GM12878 (cell line): ENCODE measurements around the gene IBTK. TPM values are rescaled to one million over a fixed set of nuclear protein-coding genes. Genes with fewer than 3 reads are reported as not detected.

Experiments
- BACH1 ChIP-seq: fragments of 450-650 bp; IDR thresholded peaks from 2 replicates; pipeline ENCODE4 v1.6.1; 2017; ENCODE audit warnings: mild to moderate bottlenecking, borderline replicate concordance
- HSF1 ChIP-seq: fragments of 150-350 bp; IDR thresholded peaks from 2 replicates; pipeline ENCODE4 v1.6.1; 2014; ENCODE audit warnings: mild to moderate bottlenecking, low read depth, low read length
- NBN ChIP-seq: fragments of 450-650 bp; IDR thresholded peaks from 2 replicates; pipeline ENCODE4 v1.6.1; 2016
- PAX8 ChIP-seq: fragments of 450-650 bp; IDR thresholded peaks from 2 replicates; pipeline ENCODE4 v1.6.1; 2017; ENCODE audit warnings: mild to moderate bottlenecking, moderate library complexity
- RELA ChIP-seq: fragments of 450-650 bp; IDR thresholded peaks from 2 replicates; pipeline ENCODE4 v1.8.0; 2014; ENCODE audit warnings: borderline replicate concordance; ENCODE audit not compliant: partially characterized antibody
- STAT1 ChIP-seq: fragments of 450-650 bp; conservative IDR thresholded peaks from 2 replicates; pipeline ENCODE4 v1.6.1; 2014; ENCODE audit warnings: antibody characterized with exemption, mild to moderate bottlenecking
- ZBED1 ChIP-seq: IDR thresholded peaks from 2 replicates; pipeline ENCODE4 v1.6.1; 2016; ENCODE audit warnings: borderline replicate concordance
- ZNF592 ChIP-seq: fragments of 450-650 bp; IDR thresholded peaks from 2 replicates; pipeline ENCODE4 v1.6.1; 2017; ENCODE audit warnings: mild to moderate bottlenecking, moderate library complexity
- ZNF622 ChIP-seq: fragments of 450-650 bp; IDR thresholded peaks from 2 replicates; pipeline ENCODE4 v1.6.1; 2017; ENCODE audit warnings: mild to moderate bottlenecking, inconsistent platforms
- polyA plus RNA-seq, 11 experiments: library from polyadenylated mRNA; depleted of rRNA in 4 of 11; unstranded in 6 of 11; stranded (reverse) in 5 of 11; fragments of >200 nt; fragmentation: Nextera tagmentation in 4 of 11; fragmentation: Illumina TruSeq in 1 of 11; extraction: Ambion mirVana in 4 of 11; extraction: Trizol in 1 of 11; gene quantifications; 1 replicate in 1 of 11; 2 replicates in 10 of 11; pipeline versions ENCODE4 v1.2.1 to v1.2.3, GENCODE V29; 2011 to 2016; ENCODE audit warnings: inconsistent platforms in 2 of 11, missing spikeins in 2 of 11, low read depth in 1 of 11
- total RNA-seq, 4 experiments: library from RNA; depleted of rRNA in 3 of 4; stranded (reverse); fragments of >200 nt in 3 of 4; fragmentation: Illumina TruSeq in 1 of 4; extraction: Trizol in 1 of 4; gene quantifications; 2 replicates each; pipeline versions ENCODE4 v1.2.1 to v1.2.3, GENCODE V29; 2013 to 2021
- TF ChIP-seq, protein P1 (sequence below): IDR thresholded peaks from 2 replicates; pipeline ENCODE4 v1.6.1; 2012; ENCODE audit warnings: low read depth, low read length, improper control_type of control experiment

The IBTK gene
- total and polyA plus RNA-seq, 10 of the 15 experiments (the other 5 are each of a cell fraction or from before 2014, with no cell fraction given): 12.0 to 32.1 (median 20.9) TPM

- TF ChIP-seq ZNF592 (no peak), PAX8 (no peak), ZBED1 (no peak), NBN (no peak), STAT1 (no peak), HSF1 (no peak), RELA (no peak), BACH1 (no peak), ZNF622 (no peak)
- TF ChIP-seq, protein P1, sequence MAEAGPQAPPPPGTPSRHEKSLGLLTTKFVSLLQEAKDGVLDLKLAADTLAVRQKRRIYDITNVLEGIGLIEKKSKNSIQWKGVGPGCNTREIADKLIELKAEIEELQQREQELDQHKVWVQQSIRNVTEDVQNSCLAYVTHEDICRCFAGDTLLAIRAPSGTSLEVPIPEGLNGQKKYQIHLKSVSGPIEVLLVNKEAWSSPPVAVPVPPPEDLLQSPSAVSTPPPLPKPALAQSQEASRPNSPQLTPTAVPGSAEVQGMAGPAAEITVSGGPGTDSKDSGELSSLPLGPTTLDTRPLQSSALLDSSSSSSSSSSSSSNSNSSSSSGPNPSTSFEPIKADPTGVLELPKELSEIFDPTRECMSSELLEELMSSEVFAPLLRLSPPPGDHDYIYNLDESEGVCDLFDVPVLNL: no peak
Observed at GRCh38 chr6:82166493-82166892, 81.1 kb downstream of the IBTK start (continued).
